A673 (cell line): ENCODE results near the gene KCNS3. TPM values are rescaled to one million over a fixed set of nuclear protein-coding genes. Genes with fewer than 3 reads are reported as not detected.

Experiments used
- BruUV-seq: library from RNA; stranded (reverse); fragments of 400-500 nt; replicated peaks from 2 replicates; lab custom pipeline; 2021; lab: Mats Ljungman, UMichigan
- CTCF ChIA-PET: fragments of 300-600 bp; sonication (Branson Sonifier 250); formaldehyde crosslinking; loops from one replicate; lab custom pipeline; 2022; ENCODE audit warnings: antibody characterized with exemption; lab: Charles Lee
- POLR2A ChIA-PET: fragments of 300-600 bp; sonication (Branson Sonifier 250); formaldehyde crosslinking; loops from one replicate; lab custom pipeline; 2022; ENCODE audit warnings: antibody characterized with exemption; ENCODE audit not compliant: low non-redundant PET; lab: Charles Lee
- DNase-seq: peaks from one replicate; pipeline ENCODE4 v3.0.0-alpha.2; 2015; ENCODE audit warnings: low spot score
- H3K27ac ChIP-seq: fragments of 200-600 bp; sonication (generic); 2 replicates; pipeline ENCODE4 v1.5.1; 2016; ENCODE audit warnings: mixed run types, low read depth, mild to moderate bottlenecking, mixed read lengths, antibody characterized with exemption, low read length; ENCODE audit not compliant: poor library complexity, severe bottlenecking
- H3K27me3 ChIP-seq: fragments of 200-600 bp; sonication (generic); replicated peaks from 2 replicates; pipeline ENCODE4 v1.6.1; 2017; ENCODE audit warnings: mixed run types, low read depth, mild to moderate bottlenecking, mixed read lengths, antibody characterized with exemption, low read length; ENCODE audit not compliant: insufficient read depth, poor library complexity
- H3K36me3 ChIP-seq: fragments of 200-600 bp; sonication (generic); 2 replicates; pipeline ENCODE4 v1.6.1; 2016; ENCODE audit warnings: mixed run types, mild to moderate bottlenecking, mixed read lengths, antibody characterized with exemption, low read length; ENCODE audit not compliant: insufficient read depth, poor library complexity, severe bottlenecking
- H3K4me1 ChIP-seq: fragments of 200-600 bp; sonication (generic); 2 replicates; pipeline ENCODE4 v1.6.1; 2017; ENCODE audit warnings: mixed run types, mild to moderate bottlenecking, mixed read lengths, antibody characterized with exemption, low read length; ENCODE audit not compliant: insufficient read depth, poor library complexity, severe bottlenecking
- H3K4me3 ChIP-seq: fragments of 200-600 bp; sonication (generic); 2 replicates; pipeline ENCODE4 v1.5.1; 2016; ENCODE audit warnings: low read depth, mixed run types, mild to moderate bottlenecking, mixed read lengths, low read length; ENCODE audit not compliant: poor library complexity, severe bottlenecking
- H3K9me3 ChIP-seq: fragments of 200-600 bp; sonication (generic); 2 replicates; pipeline ENCODE4 v1.6.1; 2016; ENCODE audit warnings: mixed run types, low read depth, mild to moderate bottlenecking, mixed read lengths, antibody characterized with exemption, low read length; ENCODE audit not compliant: poor library complexity, severe bottlenecking
- EZH2 ChIP-seq: fragments of 200-600 bp; sonication (generic); IDR thresholded peaks from 2 replicates; pipeline ENCODE4 v1.6.1; 2017; ENCODE audit warnings: borderline replicate concordance, low read depth, mild to moderate bottlenecking, mixed read lengths, antibody characterized with exemption, low read length; ENCODE audit not compliant: poor library complexity, severe bottlenecking
- intact Hi-C: fragments of 100-400 bp; cut with micrococcal nuclease; formaldehyde crosslinking; loops from one replicate; pipeline ENCODE4 v1.10.0; 2022; ENCODE audit not compliant: unreplicated experiment
- total RNA-seq: library from RNA; stranded (reverse); gene quantifications from 2 replicates; pipeline ENCODE4 v1.2.3, GENCODE V29; 2021
- TF ChIP-seq, protein P1 (sequence below): fragments of 300-800, 200-600 bp; sonication (generic); conservative IDR thresholded peaks from 2 replicates; pipeline ENCODE4 v1.5.1; 2017; ENCODE audit warnings: low read depth, mild to moderate bottlenecking, antibody characterized with exemption, low read length, moderate library complexity, mixed read lengths

Gene KCNS3
- total RNA-seq, 1 experiment from 2014 or later, result 12.7 TPM

DNA sequence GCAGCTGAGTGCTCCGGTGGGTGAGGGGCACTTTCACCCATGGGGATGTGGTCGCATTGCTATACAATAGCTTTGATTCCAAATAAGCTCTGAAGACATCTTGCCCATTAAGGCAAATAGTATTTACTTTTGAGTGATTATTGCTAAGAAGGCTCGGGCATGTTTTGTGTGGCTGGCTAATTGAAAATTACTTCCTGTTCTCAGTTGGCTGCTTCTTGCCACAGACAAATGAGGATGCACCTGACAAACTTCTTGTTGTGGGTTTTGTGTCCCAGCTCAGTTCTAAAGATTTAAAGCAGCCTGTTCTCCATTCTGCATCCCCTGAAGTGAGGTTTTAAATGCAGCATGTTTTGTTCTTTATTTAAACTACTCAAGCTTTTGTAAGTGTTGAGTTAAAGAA lies 88.3 kb downstream of the KCNS3 start:
- CTCF ChIA-PET, result no interaction called here
- intact Hi-C loops, result no loop called here
- no TSS peak for BruUV-seq

DNA sequence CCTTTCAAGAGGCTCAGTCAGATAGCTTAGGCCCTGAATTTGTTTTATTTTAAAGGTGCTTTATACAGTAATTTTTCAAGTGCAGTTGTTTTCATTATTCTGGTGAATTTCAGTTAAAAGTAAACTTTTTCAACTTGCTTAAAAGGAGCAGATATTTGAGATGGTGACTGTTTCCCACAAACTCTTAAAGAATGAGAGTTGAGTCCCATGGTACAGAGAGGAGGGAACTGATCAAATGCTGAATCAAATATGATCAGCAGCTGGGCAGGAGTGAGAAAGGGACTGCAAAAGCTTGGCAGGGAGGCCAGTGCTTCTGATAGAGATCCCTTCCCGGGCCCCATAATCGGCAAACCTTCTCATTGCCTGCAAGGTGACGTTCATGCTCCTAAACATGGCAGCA lies 91.2 kb downstream of the KCNS3 start:
- Histone ChIP-seq H3K36me3 (no peaks in the 10 kb centered on the region), H3K4me3 (no peak overlapping the region), H3K9me3 (no peaks in the 10 kb centered on the region), H3K4me1 (peaks cover 30% of the 10 kb centered on the region), H3K27ac (no peak overlapping the region), H3K27me3 (no peaks in the 10 kb centered on the region)
- no peak for TF ChIP-seq EZH2
- TF ChIP-seq, protein P1, sequence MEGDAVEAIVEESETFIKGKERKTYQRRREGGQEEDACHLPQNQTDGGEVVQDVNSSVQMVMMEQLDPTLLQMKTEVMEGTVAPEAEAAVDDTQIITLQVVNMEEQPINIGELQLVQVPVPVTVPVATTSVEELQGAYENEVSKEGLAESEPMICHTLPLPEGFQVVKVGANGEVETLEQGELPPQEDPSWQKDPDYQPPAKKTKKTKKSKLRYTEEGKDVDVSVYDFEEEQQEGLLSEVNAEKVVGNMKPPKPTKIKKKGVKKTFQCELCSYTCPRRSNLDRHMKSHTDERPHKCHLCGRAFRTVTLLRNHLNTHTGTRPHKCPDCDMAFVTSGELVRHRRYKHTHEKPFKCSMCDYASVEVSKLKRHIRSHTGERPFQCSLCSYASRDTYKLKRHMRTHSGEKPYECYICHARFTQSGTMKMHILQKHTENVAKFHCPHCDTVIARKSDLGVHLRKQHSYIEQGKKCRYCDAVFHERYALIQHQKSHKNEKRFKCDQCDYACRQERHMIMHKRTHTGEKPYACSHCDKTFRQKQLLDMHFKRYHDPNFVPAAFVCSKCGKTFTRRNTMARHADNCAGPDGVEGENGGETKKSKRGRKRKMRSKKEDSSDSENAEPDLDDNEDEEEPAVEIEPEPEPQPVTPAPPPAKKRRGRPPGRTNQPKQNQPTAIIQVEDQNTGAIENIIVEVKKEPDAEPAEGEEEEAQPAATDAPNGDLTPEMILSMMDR, result no peak
- POLR2A ChIA-PET, result no interaction called here
- CTCF ChIA-PET, result no interaction called here
- BruUV-seq, result no TSS peak
- intact Hi-C loops, result no loop called here
- DNase-seq, result no peak

More for the DNA sequence above, 88.3 kb downstream of the KCNS3 start:
- Histone ChIP-seq H3K4me1 (peaks cover 43% of the 10 kb centered on the region), H3K27me3 (no peaks in the 10 kb centered on the region), H3K36me3 (no peaks in the 10 kb centered on the region), H3K4me3 (peak overlapping the region; percentile 2), H3K27ac (peak overlapping the region; percentile 72), H3K9me3 (no peaks in the 10 kb centered on the region)
- no peak for TF ChIP-seq EZH2
- POLR2A ChIA-PET, result no interaction called here
- DNase-seq, result peak; percentile 63

DNA sequence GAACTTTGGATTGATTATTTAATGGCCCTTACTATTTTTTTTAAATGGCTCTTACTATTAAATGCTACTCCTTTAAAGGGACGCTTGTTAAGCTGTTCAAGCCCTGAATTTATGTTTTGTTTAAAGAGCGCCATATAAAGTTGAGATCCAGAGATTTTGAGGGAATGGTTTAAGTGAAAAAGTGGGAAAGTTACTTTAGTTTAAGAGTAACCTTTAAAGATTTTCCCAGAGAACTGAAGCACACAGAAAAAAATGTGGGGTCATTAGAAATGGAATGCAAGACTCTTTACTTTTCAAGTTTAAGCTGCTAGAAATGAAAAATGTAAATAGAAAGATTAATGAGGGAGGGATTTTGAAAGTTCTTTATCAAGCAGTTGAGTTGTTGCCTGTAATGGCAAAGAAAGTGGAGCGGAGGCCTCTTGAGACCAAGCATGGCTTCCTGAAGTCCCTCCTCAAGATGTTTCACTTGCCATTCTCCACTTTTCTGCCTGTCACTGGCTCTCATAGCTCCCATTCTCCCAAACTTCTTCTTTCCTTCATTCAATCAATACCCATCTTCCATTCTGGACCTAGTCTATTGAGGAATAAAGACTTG lies 93.2 kb downstream of the KCNS3 start:
- intact Hi-C loops, result no loop called here
- Histone ChIP-seq H3K4me3 (no peak overlapping the region), H3K27ac (no peak overlapping the region), H3K27me3 (no peaks in the 10 kb centered on the region), H3K4me1 (peaks cover 14% of the 10 kb centered on the region), H3K9me3 (no peaks in the 10 kb centered on the region), H3K36me3 (no peaks in the 10 kb centered on the region)
- no peak for DNase-seq
- BruUV-seq, result no TSS peak
- TF ChIP-seq, protein P1, result no peak
- TF ChIP-seq EZH2, result no peak
- ChIA-PET CTCF (no interaction called here), POLR2A (no interaction called here)

DNA sequence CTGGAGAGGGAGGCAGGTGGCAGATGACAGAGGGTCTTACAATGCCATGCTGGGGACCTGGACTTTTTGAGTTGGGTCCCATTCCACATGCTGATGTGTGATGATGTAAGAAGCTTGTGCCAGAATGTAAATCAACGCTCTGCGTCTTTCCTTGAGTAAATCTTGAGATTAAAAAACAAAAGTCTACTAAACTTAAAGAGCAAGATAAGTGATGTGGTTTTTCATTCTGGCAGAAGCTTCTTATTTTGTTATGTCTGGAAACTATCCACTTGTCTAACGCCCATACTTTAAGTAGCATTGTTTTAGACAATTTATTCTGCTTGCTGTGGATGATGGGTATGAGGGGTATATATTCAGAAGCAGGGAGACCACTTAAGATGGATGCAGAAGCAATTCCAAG lies 94.5 kb downstream of the KCNS3 start:
- no peaks in the 10 kb centered on the region for H3K27me3 ChIP-seq
- no peak overlapping the region for H3K4me3 ChIP-seq
- intact Hi-C loops, result no loop called here
- ChIA-PET POLR2A (no interaction called here), CTCF (no interaction called here)
- no peak overlapping the region for H3K27ac ChIP-seq
- H3K9me3 ChIP-seq, result no peaks in the 10 kb centered on the region
- no peak for DNase-seq
- peaks cover 2% of the 10 kb centered on the region for H3K4me1 ChIP-seq
- H3K36me3 ChIP-seq, result no peaks in the 10 kb centered on the region
- no TSS peak for BruUV-seq
- no peak for TF ChIP-seq EZH2
- TF ChIP-seq, protein P1, result no peak
